Measurements from ENCODE around the gene EPHX1.
"Not testable (repeated sequence)": the region's sequence is repeated elsewhere in the genome, so short reads cannot be mapped to it uniquely, and the experiment has no call there.

The EPHX1 gene

DNA sequence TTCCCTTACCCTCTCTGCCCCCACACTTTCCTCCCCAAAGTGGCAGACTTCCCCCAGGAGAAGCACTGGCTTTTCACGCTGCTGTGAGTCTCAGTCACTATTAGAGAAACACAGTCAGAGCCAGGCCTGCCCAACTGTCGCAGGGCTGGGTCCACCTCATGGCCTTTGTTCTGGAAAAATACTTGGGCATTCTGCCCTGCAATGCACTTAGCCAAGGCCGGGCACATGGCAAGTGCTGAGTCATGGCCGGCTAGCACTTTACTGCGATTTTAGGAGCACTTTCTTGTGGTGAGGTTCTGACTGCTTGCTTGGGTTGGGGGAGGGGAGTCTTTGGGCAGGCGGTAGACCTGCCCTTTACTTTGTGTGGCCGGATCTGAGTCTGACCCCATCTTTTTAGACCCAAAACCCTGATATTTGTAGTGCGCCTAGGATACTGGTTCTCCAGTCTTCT, 7.7 kb downstream of the EPHX1 start:
- no peak for DNase-seq

DNA sequence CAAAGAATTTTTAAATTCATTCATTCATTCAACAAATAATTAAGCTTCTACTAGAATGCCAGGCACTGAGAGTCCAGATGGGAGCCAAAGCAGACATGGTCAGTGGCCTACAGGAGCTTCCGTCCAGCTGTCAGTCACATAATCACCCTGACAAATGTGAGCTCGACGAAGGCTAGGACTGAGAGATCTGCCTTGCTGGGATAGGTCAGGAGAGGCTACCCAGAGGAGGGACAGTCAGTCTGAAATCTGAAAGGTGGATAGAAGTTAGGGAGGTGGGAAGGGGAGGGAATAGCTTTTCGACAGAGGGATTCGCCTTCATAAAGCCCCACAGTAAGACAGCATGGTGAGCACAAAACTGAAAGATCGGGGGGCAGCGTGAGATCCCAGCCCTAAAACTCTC, 8.3 kb downstream of the EPHX1 start:
- no peak for DNase-seq

DNA sequence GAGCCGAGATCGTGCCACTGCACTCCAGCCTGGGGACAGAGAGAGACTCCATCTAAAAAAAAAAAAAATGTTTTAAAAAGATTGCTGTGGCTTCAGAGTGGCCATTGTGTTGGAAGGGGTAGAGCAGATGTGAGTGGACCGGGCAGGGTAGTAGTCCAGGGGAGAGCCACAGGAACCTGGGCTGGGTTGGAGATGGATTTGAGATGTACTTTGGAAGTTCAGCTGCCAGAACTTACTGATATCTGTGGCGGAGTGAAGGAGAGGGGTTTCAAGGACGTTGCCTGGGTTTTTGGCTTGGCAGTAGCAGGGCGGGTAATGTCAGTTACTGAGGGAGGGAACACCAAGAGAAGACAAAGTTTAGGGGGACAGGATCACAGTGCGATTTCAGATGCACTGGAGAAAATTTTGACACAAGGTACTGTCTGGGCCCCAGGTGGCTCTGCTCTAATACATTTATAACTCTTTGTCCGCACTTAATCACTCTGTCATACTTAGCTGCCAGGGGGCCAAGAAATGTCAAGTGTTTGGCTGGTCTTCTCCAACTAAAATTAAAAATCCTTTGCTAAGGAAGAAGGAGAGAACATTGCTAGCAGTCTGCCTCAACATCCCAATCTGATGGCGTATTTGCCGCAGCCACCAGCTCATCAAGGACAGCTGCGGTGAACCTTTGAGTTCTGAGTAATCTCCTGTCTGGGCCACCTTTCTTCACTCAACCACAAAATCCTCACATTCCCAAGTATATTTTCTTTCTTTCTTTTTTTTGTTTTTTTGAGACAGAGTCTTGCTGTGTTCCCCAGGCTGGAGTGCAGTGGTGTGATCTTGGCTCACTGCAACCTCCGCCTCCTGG, 9.6 kb downstream of the EPHX1 start:
- no peak for DNase-seq

DNA sequence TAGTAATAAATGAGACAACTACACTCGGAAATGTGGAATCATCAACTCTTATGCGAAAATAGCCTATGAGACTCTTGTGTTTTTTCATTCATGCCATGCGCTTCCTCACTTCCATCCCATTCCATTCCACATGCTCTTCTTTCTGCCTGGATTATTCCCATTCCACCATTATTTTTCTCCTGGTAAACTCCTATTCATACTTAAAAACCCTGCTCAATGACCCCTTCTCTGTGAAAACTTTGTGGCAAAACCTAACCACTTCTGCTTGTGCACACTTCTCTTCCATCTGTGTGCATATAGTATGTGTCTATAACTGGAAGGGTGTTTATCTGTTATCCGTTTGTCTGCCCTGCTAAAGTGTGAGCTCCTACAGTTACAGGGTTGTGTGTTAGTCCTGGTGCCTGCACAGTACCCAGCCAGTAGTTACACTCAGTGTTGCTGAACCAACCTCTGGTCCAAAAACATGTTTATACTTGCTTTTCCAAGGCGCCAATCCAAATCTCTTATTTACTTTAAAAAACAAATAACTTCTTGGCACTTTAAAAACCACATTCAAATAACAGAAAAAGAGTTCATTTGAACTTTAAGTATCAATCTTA, 10.7 kb downstream of the EPHX1 start:
- no peak for DNase-seq

DNA sequence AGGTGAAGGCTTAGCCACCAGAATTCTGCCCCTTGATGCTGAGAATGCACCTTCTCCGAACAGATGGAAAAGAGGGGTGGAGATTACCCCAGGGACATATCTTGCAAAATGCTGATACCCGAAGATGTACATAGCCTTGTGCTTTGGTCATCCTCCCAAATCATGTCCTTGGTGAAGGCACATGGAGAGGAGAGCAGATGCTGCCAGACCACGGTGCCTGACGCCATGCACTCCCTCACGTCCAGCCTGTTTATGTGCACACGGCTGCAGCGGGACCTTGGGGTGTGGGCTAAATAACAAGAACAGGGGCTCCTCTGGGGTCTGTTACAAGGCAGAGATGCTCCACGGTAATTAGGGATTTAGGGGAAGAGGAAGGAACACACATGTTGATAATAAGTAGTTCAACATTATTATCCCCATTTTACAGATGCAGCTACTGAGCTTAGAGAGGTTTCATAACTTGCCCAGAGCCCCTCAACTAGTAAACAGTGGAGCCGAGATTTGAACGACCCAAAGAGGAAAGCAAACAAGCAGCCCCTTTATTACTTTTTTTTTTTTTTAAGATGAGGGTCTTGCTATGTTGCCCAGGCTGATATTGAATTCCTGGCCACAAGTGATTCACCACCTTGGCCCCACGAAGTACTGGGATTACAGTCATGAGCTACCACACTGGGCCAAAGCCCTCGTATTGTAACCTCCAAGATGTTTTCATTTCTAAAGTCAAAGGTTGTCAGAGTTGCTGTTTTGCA, 12.9 kb downstream of the EPHX1 start:
- no peak for DNase-seq

DNA sequence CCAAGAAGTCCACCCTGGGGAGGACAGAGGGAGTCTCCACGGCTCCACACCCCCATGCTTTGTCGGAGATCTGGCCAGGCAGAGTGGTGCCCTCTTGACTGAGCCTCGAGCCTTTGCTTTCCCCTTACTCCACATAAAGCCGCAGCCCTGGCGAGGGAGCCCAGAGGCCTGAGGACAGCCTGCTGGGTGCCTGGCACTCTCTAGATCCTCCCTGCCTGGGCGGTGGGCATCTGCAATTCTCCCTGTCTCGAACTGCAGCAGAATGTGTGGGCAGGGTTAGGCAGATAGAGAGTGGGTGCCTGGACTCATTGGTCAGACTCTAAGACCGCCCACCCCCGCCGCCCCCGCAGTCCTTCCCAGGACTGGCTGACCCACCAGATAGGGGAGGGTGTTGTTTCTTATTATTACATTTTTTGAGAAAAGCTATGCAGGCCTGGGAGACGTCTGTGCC, 13.9 kb downstream of the EPHX1 start:
- DNase-seq = no peak

DNA sequence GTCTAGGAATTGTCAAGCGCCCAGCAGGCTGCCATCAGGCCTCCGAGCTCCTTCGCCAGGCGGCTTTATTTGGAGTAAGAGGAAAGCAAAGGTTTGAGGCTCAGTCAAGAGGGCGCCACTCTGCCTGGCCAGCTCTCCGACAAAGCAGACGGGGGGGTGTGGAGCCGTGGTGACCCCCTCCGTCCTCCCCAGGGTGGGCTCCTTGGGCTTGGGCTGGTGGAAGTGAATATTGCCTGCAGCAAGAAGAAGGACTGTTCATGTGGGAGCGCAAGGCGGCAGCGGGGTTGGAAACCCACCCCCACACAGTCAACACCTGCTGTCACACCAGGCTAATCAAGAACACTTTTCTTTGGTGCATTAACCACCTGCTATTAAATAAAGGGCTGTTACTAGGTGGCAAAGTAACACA, 14.6 kb downstream of the EPHX1 start:
- DNase-seq = no peak

DNA sequence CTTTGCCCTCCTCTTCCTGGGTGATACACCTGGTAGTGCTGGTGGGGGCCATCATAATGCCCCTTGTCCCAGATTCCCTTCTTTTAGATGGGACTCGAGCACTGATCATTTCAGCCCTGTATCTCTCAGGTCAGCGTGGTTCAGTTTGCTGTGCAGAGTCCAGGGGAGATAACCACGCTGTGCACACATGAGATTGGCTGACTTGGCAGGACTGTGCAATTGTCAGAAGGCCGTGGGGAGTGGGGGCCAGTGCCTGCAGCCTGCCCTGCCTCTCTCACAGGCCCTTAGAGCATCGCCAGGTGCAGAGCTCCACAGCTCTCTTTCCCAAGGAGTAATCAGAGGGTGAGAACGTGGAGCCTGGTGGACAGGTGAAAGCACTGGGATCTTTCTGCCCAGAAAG, 15.2 kb downstream of the EPHX1 start:
- DNase-seq = no peak

DNA sequence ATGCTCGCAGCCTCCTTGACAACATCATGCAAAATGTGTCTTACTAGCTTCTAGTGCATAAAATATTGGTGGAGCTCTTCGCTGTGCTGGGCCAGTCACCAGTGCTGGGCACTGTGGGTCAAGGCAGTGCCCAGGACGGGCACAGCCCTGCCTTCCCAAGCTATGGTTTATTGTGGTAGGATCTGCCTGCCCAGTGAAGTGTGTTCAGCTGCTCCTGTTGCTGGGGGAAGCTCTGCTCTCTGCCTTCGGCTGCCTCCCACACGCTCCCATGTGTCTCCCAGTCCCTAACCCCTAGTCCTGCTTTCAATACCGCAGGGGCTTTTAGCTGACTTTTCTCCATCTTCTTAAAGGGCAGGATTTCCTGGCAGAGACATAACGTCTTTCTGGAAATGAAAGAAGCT, 15.7 kb downstream of the EPHX1 start:
- DNase-seq = no peak

DNA sequence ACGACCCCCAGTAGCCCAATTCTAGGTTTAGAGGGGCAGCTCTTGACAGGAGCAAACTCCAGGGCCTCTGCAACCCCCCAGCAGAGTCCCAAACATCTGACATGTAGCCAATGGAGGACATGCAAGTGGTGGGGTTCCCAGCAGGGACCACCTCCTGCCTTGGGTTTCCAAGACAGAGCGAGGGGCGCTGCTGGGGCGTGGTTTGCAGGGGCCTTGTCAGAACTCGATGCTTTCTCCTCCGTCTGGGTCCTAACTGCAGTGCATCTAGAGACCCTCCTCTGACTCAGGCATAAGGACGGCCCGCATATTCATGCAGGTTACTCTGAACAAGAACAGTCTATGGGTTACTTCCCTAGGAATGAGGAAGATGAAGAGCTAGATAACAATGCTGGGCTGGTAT, 17.2 kb downstream of the EPHX1 start:
- DNase-seq = no peak

DNA sequence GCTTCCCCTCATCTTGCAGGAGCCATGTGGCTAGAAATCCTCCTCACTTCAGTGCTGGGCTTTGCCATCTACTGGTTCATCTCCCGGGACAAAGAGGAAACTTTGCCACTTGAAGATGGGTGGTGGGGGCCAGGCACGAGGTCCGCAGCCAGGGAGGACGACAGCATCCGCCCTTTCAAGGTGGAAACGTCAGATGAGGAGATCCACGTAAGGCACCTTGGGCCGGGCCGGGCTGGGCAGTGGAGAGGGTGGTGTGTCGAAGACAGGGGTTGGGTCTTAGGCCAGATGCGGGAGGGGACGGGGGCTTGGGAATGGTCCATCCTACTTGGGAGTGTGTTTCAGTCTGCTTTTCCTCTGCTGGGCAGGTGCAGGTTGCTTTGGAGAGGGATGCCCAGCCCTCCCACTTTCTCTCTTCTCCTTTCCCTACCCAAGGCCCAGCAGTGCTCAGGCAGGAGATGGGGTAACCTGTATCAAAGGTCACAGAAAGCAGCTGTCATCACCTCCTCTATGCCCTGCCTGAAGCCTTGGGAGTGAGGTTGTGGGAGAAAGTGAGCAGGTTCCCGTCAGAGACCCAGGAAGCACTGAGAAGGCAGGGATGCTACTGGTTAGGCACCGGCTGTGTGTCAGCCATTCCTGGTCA, 18.9 kb downstream of the EPHX1 start:
- DNase-seq = no peak

DNA sequence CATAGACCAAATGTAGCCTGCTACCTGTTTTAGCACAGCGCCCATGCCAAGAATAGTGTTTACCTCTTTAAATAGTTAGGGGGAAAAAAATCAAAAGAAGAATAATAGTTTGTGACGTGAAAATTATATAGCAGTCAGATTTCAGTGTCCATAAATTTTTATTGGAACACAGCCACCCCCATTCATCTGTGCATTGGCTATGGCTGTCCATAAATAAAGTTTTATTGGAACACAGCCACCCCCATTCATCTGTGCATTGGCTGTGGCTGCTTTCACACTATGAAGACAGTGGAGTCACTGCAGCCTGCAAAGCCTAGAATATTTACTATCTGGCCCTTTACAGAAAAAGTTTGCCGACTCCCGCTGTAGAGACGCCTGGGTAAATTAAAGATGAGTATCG, 20.9 kb downstream of the EPHX1 start:
- no peak for DNase-seq

DNA sequence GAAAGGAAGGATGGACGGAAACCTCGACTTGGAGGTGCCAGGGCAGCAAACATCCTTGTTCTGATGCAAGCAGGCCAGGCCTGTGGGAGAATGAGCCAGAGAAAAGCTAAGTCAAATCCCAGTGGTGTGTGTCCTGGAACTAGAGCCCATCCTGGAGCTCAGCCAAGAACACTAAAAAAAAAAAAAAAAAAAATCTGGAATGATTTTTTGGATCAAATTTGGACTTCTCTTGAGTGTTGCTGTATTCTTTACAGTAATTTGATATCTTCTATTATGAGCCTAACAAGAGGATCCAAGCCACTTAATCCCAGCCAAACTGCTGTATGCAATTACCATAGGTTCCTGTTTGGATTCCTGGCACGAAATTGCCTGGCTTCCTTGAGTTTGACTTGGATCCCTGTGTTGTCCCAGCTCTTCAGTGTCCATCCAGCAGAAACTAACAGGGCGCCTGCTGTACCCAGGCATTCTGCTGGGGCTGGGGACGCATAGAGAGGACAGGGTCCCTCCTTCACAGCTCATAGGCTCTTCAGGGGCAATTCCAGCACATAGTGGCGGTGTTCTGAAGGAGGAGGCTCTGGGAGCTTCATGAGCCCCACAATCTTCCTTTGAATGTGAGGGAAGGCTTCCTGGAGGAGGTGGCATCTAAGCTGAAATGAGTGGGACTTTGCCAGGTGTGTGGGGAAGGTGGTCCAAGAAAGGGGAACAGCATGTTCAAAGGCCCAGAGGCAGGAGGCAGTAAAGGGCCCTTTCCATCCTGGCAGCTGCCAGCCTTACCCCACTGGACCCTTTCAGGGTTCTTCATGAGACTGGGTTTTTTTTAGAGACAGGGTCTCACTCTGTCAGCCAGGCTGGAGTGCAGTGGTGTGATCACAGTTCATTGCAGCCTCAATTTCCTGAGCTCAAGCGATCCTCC, 24.7 kb downstream of the EPHX1 start:
- no peak for DNase-seq

DNA sequence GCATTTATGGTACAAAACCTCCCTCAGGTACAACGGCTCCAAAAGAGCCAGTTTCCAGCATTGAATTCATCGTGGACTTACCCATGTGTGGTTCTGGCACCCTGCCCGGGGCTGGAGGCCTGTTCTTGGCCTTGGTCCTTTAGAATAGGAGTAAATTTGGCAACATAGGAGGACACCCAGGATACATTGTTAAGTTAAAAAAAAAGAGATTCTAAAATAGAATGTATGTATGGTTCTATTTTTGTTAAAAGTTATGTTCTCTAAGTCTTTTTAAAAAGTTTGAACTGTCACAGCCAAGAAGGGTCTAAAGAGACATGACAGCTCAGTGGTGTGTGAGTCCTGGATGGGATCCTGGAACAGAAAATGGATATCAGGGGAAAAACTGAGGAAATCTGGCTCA, 25.9 kb downstream of the EPHX1 start:
- no peak for DNase-seq

DNA sequence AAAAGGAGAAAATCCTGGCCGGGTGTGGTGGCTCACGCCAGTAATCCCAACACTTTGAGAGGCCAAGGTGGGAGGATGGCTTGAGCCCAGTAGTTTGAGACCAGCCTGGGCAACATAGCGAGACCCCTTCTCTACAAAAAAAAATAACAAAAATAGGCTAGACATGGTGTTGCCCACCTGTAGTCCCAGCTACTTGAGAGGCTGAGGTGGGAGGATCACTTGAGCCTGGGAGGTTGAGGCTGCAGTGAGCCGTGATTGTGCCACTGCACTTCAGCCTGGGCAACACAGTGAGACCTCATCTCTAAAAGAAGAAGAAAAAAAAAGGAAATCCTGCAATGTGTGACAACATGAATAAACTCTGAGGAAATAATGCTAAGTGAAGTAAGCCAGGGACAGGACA, 26.4 kb downstream of the EPHX1 start:
- DNase-seq = not testable (repeated sequence)

DNA sequence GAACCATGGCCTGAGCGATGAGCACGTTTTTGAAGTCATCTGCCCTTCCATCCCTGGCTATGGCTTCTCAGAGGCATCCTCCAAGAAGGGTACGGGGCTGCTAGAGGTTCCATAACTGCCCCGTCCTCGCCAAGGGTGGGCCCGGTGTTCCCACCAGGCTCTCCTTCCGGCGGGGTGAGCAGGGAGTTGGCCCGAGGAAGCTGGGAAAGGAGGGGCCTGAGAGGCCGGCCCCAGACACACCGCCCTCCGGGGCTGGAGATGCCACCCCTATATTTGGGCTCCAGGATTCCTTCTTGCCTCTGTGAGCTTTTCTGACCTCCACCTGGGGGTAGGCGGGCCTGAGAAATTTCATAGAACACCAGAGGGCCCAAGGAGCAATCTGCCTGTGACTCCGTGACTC, 28.9 kb downstream of the EPHX1 start:
- DNase-seq = no peak

DNA sequence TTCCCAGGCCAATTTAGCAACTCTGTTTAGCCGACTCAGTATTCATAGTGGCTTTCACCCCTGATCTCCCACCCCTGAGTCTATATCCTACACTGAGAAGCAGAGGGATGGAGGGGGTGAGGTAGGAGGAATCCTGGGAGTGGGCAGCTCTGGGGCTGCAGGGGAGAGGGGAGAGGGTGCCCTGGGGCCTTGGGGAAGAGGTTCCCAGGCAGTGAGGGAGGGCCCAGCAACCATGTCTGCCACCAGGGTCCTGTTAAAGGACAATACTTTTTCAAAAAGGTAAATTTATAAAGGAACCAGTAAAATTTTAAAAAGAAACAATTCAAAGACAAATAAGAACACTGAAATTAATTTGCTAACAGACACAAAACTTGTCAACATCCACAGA, 30.3 kb downstream of the EPHX1 start:
- DNase-seq = no peak

DNA sequence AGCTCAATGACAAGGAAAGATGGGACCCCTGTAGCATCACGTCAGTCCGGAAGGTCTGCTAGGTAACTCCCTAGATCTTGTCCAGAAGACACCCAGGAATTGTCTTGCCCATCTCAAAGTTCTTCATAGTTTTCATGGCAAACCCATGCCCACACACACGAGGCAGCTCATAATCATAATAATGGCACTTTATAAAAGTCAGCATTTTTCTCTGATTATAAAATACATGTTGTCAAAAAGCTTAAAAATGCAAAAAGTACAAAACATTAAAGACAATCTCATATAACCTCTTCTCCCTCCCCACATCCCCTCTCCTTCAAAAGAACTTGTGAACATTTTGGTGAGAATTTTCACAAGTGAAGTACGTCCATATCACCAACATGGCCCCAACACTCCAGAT, 30.8 kb downstream of the EPHX1 start:
- no peak for DNase-seq

DNA sequence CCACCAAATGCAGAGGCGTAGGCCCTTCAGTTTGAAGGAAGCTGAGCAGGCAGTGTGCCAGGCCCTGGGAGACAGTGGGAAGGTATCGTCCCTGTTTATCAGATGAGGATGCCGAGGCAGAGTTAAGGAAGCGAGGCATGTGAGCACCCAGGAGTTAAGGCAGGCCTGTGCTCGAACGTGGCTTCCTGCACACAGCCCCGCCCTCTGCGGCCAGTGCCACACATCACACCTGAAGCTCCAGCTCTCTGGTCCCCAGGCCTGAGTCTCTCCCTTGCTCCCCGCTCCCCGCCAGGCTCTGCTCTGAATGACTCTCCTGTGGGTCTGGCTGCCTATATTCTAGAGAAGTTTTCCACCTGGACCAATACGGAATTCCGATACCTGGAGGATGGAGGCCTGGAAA, 32.1 kb downstream of the EPHX1 start:
- no peak for DNase-seq

DNA sequence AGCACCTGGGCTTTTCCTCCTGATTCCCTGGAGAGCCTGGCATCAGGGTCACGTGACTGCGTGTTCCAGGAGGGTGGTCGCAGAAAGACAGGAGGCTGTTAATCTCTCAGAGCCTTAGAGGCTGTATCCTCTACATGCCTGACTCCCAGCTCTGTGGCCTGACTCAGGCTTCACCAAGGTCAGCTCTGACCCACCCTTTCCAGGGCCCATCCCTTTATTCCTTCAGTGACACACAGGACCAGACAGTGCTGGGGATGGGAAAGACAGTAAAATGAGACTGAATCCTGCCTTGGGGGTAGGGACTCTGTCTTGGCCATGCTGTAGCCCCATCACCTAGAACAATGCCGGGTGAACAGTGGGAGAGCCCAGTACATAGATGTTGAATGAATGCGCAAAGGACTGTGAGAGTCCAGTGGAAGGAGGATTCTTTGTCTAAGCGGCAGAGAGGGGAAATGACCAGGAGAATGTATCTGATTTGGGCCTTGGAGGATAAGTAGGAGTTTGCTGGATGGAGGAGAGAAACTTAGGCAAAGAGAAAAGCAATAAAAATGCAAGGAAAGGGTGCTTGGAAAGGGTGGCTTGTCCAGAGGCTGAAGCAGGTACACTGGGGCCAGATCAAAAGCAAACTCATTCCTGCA, 33.0 kb downstream of the EPHX1 start:
- DNase-seq = no peak

DNA sequence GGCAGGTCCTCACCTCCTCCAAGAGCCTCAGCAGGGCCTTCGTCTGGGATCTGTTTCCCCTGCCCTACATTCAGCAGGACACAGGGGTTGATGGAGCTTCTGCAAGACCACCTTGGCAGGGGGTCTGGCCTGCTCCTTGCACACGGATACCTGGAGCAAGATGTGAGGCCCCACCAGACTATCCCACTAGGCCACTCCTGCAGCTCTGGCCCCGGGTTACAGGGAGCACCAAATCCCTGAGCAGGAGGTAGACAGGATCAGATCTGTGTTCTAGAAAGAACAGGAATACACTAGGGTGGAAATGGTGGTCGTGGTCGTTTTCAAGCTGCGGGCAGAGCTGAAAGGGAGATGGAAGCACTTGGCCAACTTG, 33.5 kb downstream of the EPHX1 start:
- DNase-seq = no peak

Measured in stimulated activated CD4-positive, alpha-beta T cell treated with anti-CD3 and anti-CD28 coated beads, Interleukin-4, amount 100 ng/mL, for 4 hours (primary cell).